SIG-M5 treated with dmso at 0.1 percent for 504 hours (cell line): ENCODE measurements around the gene LPIN1.

Experiments used
- DNase-seq: peaks from one replicate; lab custom pipeline; 2025; ENCODE audit not compliant: unreplicated experiment; lab: John Stamatoyannopoulos, UW

LPIN1 gene

GRCh38 chr2:11778923-11779757, 32.7 kb downstream of the LPIN1 start:
- peak; percentile 54 for DNase-seq

DNA sequence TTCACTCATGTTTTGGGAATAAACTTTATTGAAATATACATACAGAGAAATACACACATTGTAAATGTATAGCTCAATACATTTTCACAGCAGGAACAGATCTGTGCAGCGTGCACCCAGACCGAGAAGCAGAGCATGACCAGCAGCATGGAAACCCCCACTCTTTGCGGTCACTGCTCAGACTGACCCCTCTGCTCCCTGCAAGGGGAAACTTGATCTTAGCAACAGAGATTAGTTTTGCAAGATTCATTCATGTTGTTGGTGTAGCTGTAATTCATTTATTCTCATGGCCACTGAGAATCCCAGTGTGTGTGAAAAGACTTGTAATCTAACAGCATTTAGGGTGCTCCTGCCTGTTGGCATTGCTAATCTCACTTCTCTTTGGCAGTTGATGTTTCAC, 35.2 kb downstream of the LPIN1 start:
- DNase-seq: no peak

- no peak for DNase-seq
These were observed 37.8 kb downstream of the LPIN1 start for GRCh38 chr2:11784280-11784679.

- no peak for DNase-seq
These were observed 38.5 kb downstream of the LPIN1 start for GRCh38 chr2:11784747-11785610.

GRCh38 chr2:11785611-11785940, 39.1 kb downstream of the LPIN1 start:
- no peak for DNase-seq

DNA sequence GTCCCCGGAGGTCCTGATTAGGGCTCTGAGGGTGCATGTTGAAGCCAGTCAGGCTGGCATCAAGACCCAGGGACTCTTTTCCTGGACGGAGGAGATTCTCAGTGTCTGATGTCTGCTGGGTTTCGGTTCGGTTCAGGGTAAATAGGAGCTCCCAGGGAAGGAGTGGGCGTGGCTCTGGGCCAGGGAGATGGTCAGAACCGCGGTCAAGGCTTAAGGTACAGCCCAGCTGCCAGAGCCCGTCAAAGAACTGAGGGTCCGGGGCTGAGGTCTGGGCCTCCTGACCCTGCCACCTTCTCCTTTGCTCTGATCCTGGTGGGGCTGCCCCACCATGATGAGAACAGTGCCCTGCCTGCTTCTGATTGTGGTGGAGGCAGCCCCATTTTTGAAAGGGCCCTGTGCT, 39.8 kb downstream of the LPIN1 start:
- DNase-seq: no peak

DNA sequence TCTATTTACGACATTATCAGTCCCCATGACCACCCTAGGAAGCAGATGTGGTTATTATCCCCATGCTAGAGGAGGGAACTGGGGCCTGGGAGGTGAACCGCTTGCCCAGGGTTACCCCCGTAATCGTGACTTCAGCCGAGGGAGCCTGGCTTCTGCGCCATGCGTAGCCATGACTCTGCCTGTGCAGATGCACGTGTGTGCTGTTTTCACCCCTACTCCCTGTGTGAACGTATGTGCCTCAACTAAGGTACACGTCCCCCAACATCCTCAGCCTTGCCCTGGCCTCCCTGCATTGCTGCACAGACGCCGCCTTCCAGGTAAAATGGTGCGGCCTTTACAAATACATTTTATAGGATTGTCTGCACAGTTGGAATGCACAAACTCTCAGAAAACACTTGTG, 40.2 kb downstream of the LPIN1 start:
- DNase-seq: no peak

DNA sequence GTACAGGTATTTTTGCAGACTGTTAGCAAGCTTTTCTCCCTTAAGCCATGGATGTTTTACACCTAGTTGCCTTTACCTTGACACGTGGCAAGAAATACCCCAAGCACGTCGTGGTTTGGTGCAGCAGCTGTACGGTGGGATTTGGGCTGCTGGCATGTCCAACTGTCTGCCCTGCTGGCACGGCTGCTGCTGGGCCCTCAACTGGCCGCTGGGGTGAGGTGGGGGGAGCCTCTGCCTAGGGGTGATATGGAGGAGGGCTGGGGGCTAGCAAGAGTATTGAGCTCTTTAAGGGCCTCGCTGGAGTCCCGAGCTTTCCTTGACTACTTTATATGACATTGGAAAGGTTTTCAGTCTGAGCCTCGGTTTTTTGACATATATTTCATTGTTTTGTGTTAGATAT, 41.6 kb downstream of the LPIN1 start:
- DNase-seq: no peak

DNA sequence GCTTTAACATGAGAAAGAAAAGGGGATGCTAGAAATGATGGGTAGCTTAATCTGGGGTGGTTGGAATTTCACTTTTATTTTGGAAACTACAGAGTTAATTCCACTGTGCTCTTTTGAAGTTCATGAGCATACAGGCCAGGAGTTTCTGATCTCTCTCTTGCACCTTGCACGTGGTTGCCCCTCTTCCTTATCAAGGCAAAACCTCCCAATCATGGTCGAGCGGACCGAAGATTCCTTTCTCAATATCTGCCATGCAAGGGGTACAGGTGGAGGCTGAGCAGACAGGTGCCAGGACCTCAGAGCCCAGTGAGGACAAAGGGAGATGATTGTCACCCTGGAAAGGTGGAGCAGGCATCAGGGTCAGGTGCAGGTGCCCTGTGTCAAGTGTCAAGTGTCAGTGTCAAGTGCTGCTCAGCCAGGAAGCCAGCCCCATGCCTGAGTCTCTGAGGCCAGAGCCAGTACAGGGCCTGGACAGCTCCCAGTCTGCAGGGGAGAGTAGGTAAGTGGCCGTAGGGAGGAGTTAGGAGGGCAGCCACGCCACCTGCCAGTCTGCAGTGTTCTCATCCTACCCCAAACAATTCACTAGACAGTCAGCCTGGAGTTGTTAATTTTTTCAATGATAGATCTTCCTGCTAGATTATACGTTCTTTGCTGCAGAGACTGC, 42.2 kb downstream of the LPIN1 start:
- DNase-seq: peak; percentile 5

GRCh38 chr2:11789243-11789642, 42.8 kb downstream of the LPIN1 start:
- DNase-seq: no peak

- DNase-seq: no peak
These were observed 43.8 kb downstream of the LPIN1 start for GRCh38 chr2:11790228-11790627.

GRCh38 chr2:11795590-11795989, 49.2 kb downstream of the LPIN1 start:
- DNase-seq: no peak

DNA sequence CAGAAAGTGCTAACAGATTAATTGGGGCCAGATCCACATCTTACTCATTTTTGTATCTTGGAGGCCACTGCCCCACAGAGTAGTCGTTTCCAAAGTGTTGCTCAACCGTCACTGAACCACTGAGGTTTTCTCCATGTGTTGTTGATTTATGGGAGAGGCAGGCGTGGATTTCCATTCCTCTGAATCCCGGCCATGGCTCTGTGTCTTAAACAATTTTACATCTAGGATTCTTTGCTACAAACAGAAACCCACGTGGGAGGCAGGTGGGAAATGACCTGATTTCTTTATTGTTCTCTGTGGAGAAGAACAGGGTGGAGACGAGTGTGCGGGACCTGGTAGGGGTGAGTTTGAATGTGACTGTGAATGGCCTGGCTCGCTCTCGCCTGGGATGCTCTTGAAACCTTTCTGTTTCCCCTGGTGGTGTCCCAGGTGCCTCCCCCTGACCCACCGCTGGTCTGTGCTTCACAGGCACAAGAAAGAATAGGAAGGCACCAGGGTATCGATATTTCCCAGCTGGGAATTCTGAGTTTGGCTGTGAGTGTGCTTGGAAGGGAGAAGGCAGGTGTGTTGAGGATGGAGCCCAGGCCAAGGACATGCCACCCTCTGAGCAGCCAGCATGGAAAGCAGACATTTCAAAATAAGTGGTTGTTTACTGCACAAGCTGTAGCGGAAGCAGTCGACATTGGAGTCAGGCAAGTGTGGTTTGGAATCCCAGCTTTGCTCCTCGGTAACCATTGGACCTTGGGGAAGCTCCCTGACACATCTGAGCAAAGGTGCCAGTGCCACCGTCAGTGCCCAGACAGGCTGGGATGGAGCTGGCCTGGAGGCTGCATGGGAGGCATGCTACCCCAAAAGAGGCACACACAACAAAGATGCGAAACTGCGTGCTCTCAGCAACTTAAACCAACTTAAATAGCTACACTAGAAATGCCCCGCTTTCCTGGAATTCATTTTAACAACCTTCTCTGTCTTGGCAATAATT, 50.0 kb downstream of the LPIN1 start:
- DNase-seq: no peak

DNA sequence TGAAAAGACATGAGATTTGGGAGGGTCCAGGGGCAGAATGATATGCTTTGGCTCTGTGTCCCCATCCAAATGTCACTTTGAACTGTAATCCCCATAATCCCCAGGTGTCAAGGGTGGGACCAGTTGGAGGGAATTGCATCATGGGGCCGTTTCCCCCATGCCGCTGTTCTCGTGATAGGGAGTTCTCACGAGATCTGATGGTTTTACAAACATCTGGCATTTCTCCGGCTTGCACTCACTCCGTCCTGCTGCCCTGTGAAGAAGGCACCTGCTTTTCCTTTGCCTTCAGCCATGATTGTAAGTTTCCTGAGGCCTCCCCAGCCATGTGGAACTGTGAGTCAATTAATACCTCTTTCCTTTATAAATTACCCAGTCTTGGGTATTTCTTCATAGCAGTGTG, 51.4 kb downstream of the LPIN1 start:
- no peak for DNase-seq

GRCh38 chr2:11798701-11799435, 52.4 kb downstream of the LPIN1 start:
- DNase-seq: no peak

- no peak for DNase-seq
These were observed 53.4 kb downstream of the LPIN1 start for GRCh38 chr2:11799826-11800225.

- DNase-seq: no peak
These were observed 56.4 kb downstream of the LPIN1 start for GRCh38 chr2:11802782-11803191.

GRCh38 chr2:11805024-11805423, 58.6 kb downstream of the LPIN1 start:
- DNase-seq: no peak

- DNase-seq: no peak
These were observed 59.5 kb downstream of the LPIN1 start for GRCh38 chr2:11805920-11806319.
